Activated T-helper 1 cell treated with anti-CD3 and anti-CD28 coated beads, Interleukin-12 subunit alpha, Interleukin-12 subunit beta, Interleukin-2, Interleukin-4 antibody, amounts not matched to agents 30 ng/mL and 10 ng/mL and 1 ng/mL, durations not matched to agents 14 hours and 24 hours and 36 hours (primary cell): ENCODE measurements around the gene CLMN. TPM values are rescaled to one million over a fixed set of nuclear protein-coding genes. Genes with fewer than 3 reads are reported as not detected.
A peak's percentile ranks its signal among the peaks of the same experiment; 100 is the strongest.

Experiments
- DNase-seq: peaks from one replicate; pipeline ENCODE4 v3.0.0; 2021; ENCODE audit warnings: low spot score
- H3K27ac Mint-ChIP-seq: one replicate; pipeline ENCODE4 v1.8.0; 2021; ENCODE audit warnings: mild to moderate bottlenecking, mixed read lengths
- H3K27me3 Mint-ChIP-seq: one replicate; pipeline ENCODE4 v1.8.0; 2022; ENCODE audit warnings: mild to moderate bottlenecking, moderate library complexity, mixed read lengths; ENCODE audit not compliant: insufficient read depth
- H3K36me3 Mint-ChIP-seq: one replicate; pipeline ENCODE4 v1.8.0; 2021; ENCODE audit warnings: low read depth, mixed read lengths
- H3K4me1 Mint-ChIP-seq: one replicate; pipeline ENCODE4 v1.8.0; 2021; ENCODE audit warnings: low read depth, mixed read lengths
- H3K4me3 Mint-ChIP-seq: one replicate; pipeline ENCODE4 v1.8.0; 2021; ENCODE audit warnings: mild to moderate bottlenecking, moderate library complexity, mixed read lengths
- H3K9me3 Mint-ChIP-seq: one replicate; pipeline ENCODE4 v1.8.0; 2021; ENCODE audit warnings: mixed read lengths
- intact Hi-C: fragments of 100-400 bp; cut with micrococcal nuclease; formaldehyde crosslinking; loops from one replicate; pipeline ENCODE4 v1.15.1; 2024
- total RNA-seq: library from RNA; stranded (reverse); gene quantifications from 2 replicates; pipeline ENCODE4 v1.2.3, GENCODE V29; 2022

CLMN gene
- total RNA-seq: 0.66 and 0.80 TPM in 2 replicates

- H3K9me3 Mint-ChIP-seq: no peaks in the 10 kb centered on the region
- intact Hi-C loops: loop anchor here (2.0 kb wide), 1 partner anchor 163 kb away; the partner anchor contains the start of gene DICER1
- peak within 1 kb of the TSS; percentile 30 for H3K27ac Mint-ChIP-seq
- peaks cover 32% of the 10 kb centered on the region for H3K27me3 Mint-ChIP-seq
- H3K4me3 Mint-ChIP-seq: peak within 1 kb of the TSS; percentile 69
- H3K36me3 Mint-ChIP-seq: no peaks in the 10 kb centered on the region
- H3K4me1 Mint-ChIP-seq: peaks cover 6% of the 10 kb centered on the region
- peak; percentile 13 for DNase-seq
Measured at GRCh38 chr14:95319312-95320077, at the start of gene CLMN. Gene CLMN (minus strand): TSS chr14:95319908. CDS start chr14:95319792, 116 bp downstream.

GRCh38 chr14:95365401-95365800 lies 45.7 kb upstream of the CLMN start:
- Mint-ChIP-seq H3K27me3 (peaks cover 40% of the 10 kb centered on the region), H3K4me3 (no peak overlapping the region), H3K4me1 (no peaks in the 10 kb centered on the region), H3K36me3 (no peaks in the 10 kb centered on the region), H3K27ac (no peak overlapping the region), H3K9me3 (no peaks in the 10 kb centered on the region)
- intact Hi-C loops: loop anchor here (10.0 kb wide), 2 partner anchors 241 to 671 kb away; no protein-coding TSS in a partner anchor
- no peak for DNase-seq

- intact Hi-C loops: loop anchor here (10.0 kb wide), 2 partner anchors 240 to 670 kb away; no protein-coding TSS in a partner anchor
- no peak for DNase-seq
- no peaks in the 10 kb centered on the region for H3K9me3 Mint-ChIP-seq
- no peak overlapping the region for H3K4me3 Mint-ChIP-seq
- H3K27me3 Mint-ChIP-seq: peaks cover 45% of the 10 kb centered on the region
- H3K36me3 Mint-ChIP-seq: no peaks in the 10 kb centered on the region
- H3K4me1 Mint-ChIP-seq: no peaks in the 10 kb centered on the region
- no peak overlapping the region for H3K27ac Mint-ChIP-seq
Measured at GRCh38 chr14:95364481-95365209, 44.9 kb upstream of the CLMN start.

- intact Hi-C loops: loop anchor here (10.0 kb wide), 2 partner anchors 239 to 669 kb away; no protein-coding TSS in a partner anchor
- Mint-ChIP-seq H3K9me3 (no peaks in the 10 kb centered on the region), H3K27ac (no peak overlapping the region), H3K27me3 (peaks cover 40% of the 10 kb centered on the region), H3K4me1 (no peaks in the 10 kb centered on the region), H3K36me3 (no peaks in the 10 kb centered on the region), H3K4me3 (no peak overlapping the region)
- no peak for DNase-seq
Measured at GRCh38 chr14:95363468-95363954, 43.8 kb upstream of the CLMN start.

GRCh38 chr14:95362138-95362494 lies 42.4 kb upstream of the CLMN start:
- Mint-ChIP-seq H3K4me3 (no peak overlapping the region), H3K9me3 (no peaks in the 10 kb centered on the region), H3K36me3 (no peaks in the 10 kb centered on the region), H3K27me3 (peaks cover 40% of the 10 kb centered on the region), H3K4me1 (no peaks in the 10 kb centered on the region), H3K27ac (no peak overlapping the region)
- no peak for DNase-seq
- intact Hi-C loops: loop anchor here (10.0 kb wide), 2 partner anchors 237 to 667 kb away; no protein-coding TSS in a partner anchor

GRCh38 chr14:95361373-95362137 lies 41.8 kb upstream of the CLMN start:
- no peak overlapping the region for H3K4me3 Mint-ChIP-seq
- no peaks in the 10 kb centered on the region for H3K4me1 Mint-ChIP-seq
- no peaks in the 10 kb centered on the region for H3K36me3 Mint-ChIP-seq
- intact Hi-C loops: loop anchor here (10.0 kb wide), 2 partner anchors 237 to 667 kb away; no protein-coding TSS in a partner anchor
- DNase-seq: no peak
- H3K27me3 Mint-ChIP-seq: peaks cover 40% of the 10 kb centered on the region
- H3K27ac Mint-ChIP-seq: no peak overlapping the region
- no peaks in the 10 kb centered on the region for H3K9me3 Mint-ChIP-seq

GRCh38 chr14:95360828-95361227 lies 41.1 kb upstream of the CLMN start:
- no peaks in the 10 kb centered on the region for H3K9me3 Mint-ChIP-seq
- no peaks in the 10 kb centered on the region for H3K4me1 Mint-ChIP-seq
- H3K27ac Mint-ChIP-seq: no peak overlapping the region
- no peak for DNase-seq
- peaks cover 34% of the 10 kb centered on the region for H3K27me3 Mint-ChIP-seq
- intact Hi-C loops: loop anchor here (10.0 kb wide), 2 partner anchors 236 to 666 kb away; no protein-coding TSS in a partner anchor
- H3K36me3 Mint-ChIP-seq: no peaks in the 10 kb centered on the region
- no peak overlapping the region for H3K4me3 Mint-ChIP-seq

- DNase-seq: no peak
- Mint-ChIP-seq H3K4me1 (no peaks in the 10 kb centered on the region), H3K4me3 (no peak overlapping the region), H3K36me3 (no peaks in the 10 kb centered on the region), H3K27me3 (peaks cover 28% of the 10 kb centered on the region), H3K9me3 (peaks cover 3% of the 10 kb centered on the region), H3K27ac (no peak overlapping the region)
- intact Hi-C loops: loop anchor here (10.0 kb wide), 2 partner anchors 235 to 665 kb away; no protein-coding TSS in a partner anchor
Measured at GRCh38 chr14:95359994-95360826, 40.5 kb upstream of the CLMN start.

GRCh38 chr14:95356245-95356869 lies 36.6 kb upstream of the CLMN start:
- intact Hi-C loops: no loop called here
- peaks cover 19% of the 10 kb centered on the region for H3K9me3 Mint-ChIP-seq
- no peaks in the 10 kb centered on the region for H3K36me3 Mint-ChIP-seq
- no peak for DNase-seq
- H3K27ac Mint-ChIP-seq: no peak overlapping the region
- H3K4me3 Mint-ChIP-seq: no peak overlapping the region
- H3K4me1 Mint-ChIP-seq: no peaks in the 10 kb centered on the region
- H3K27me3 Mint-ChIP-seq: peaks cover 24% of the 10 kb centered on the region

- intact Hi-C loops: no loop called here
- Mint-ChIP-seq H3K4me3 (no peak overlapping the region), H3K4me1 (no peaks in the 10 kb centered on the region), H3K9me3 (peaks cover 19% of the 10 kb centered on the region), H3K27ac (no peak overlapping the region), H3K36me3 (no peaks in the 10 kb centered on the region), H3K27me3 (peaks cover 20% of the 10 kb centered on the region)
- no peak for DNase-seq
Measured at GRCh38 chr14:95355422-95355821, 35.7 kb upstream of the CLMN start.

GRCh38 chr14:95354834-95355233 lies 35.1 kb upstream of the CLMN start:
- no peaks in the 10 kb centered on the region for H3K4me1 Mint-ChIP-seq
- no peak overlapping the region for H3K4me3 Mint-ChIP-seq
- peaks cover 22% of the 10 kb centered on the region for H3K27me3 Mint-ChIP-seq
- intact Hi-C loops: no loop called here
- DNase-seq: no peak
- H3K27ac Mint-ChIP-seq: no peak overlapping the region
- H3K9me3 Mint-ChIP-seq: peaks cover 19% of the 10 kb centered on the region
- H3K36me3 Mint-ChIP-seq: no peaks in the 10 kb centered on the region
